HG02763 (cell line): ENCODE data around the gene DOCK4.
"Not testable (repeated sequence)": the region's sequence is repeated elsewhere in the genome, so short reads cannot be mapped to it uniquely, and the experiment has no call there.

Experiments
- ATAC-seq: cut with Tn5 transposase; IDR thresholded peaks from one replicate; pipeline ENCODE4 v1.9.1; 2021; ENCODE audit warnings: mild to moderate bottlenecking, moderate library complexity; ENCODE audit not compliant: unreplicated experiment

Gene DOCK4

GRCh38 chr7:111917404-111917803 lies 288.8 kb downstream of the DOCK4 start:
- not testable (repeated sequence) for ATAC-seq

GRCh38 chr7:111914291-111914690 lies 291.9 kb downstream of the DOCK4 start:
- ATAC-seq, result no peak

- no peak for ATAC-seq
Observed at GRCh38 chr7:111911166-111911961, 294.8 kb downstream of the DOCK4 start.

- ATAC-seq, result no peak
Observed at GRCh38 chr7:111910656-111911055, 295.5 kb downstream of the DOCK4 start.

GRCh38 chr7:111908673-111909072 lies 297.5 kb downstream of the DOCK4 start:
- not testable (repeated sequence) for ATAC-seq

DNA sequence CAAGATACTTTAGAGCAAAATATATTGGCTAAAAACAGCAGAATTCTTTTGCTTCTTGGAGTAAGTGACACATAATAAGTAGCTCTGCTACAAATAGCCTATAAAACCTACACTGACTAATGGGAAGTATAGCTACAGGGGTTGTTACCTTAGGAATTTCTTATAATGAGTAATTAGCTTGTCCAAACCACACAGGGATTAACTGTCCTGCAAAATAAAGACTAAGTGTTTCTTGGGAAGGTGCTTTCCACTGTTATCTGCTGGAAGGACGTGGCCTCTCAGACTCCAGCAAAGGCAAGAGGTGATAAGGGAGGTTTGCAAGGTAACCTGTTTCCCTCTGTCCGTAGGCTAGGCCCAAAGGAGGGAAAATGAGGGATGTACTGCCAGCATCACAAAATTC lies 302.4 kb downstream of the DOCK4 start:
- ATAC-seq, result no peak

- ATAC-seq, result no peak
Observed at GRCh38 chr7:111903016-111903415, 303.2 kb downstream of the DOCK4 start.

DNA sequence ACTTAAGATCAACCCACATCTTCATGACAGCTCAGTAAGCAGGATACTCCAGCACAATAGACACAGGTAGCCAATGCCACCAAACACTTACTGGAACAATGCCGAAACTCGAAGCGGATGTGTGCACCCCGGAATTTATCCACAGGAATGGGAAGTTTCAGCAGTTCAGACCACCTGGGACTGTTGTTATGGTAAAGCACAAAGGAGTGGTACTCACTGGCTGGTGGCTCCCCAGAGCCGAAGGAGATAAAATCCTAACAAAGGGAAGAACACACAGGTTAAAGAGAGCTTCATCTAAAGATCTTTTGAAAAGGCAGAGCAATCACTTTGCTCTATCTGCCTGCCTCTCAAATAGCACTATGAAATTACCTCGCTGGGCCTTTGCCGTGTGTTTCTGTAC lies 305.9 kb downstream of the DOCK4 start:
- no peak for ATAC-seq

DNA sequence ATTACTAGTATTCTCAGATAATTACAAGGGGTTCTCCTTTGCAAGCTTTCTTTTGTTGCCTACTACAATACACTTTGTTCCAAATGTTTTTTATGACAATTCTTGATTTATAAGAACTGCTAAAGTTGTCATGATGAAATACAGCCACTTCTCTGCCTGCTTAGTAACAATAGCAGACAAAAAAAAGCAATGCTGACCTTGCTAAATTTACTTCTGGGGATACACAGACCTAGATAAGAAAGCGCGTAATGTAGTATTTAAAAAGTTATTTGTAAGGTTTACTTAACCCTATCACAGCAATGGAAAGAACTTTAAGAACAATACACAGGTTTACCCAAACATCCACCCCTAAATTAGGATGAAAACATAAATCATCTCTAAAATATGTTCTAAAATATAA lies 311.1 kb downstream of the DOCK4 start:
- no peak for ATAC-seq

DNA sequence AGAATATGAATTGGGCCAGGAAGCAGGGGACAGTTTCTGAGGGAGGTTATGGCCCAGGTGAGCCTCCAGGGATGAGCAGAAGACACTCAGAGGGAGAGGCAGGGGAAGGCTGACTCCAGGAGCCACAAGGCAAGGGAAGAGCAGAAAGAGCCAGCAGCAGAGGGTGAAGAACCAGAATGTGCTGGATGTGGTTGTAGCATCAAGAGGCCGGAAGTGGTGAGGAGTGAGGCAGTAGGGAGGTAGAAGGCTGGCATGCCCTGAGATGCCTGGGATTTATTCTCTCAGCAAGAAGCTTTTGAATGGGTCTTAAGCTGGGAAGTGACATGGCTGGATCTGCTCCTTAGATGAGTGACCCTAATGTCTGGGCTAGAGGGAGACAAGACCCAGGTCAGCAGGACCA lies 311.7 kb downstream of the DOCK4 start:
- ATAC-seq, result no peak

GRCh38 chr7:111893190-111893589 lies 313.0 kb downstream of the DOCK4 start:
- ATAC-seq, result no peak

GRCh38 chr7:111892588-111892987 lies 313.6 kb downstream of the DOCK4 start:
- no peak for ATAC-seq

GRCh38 chr7:111887734-111888133 lies 318.5 kb downstream of the DOCK4 start:
- ATAC-seq, result no peak

GRCh38 chr7:111886233-111886632 lies 320.0 kb downstream of the DOCK4 start:
- no peak for ATAC-seq

- ATAC-seq, result no peak
Observed at GRCh38 chr7:111883241-111883640, 323.0 kb downstream of the DOCK4 start.

- ATAC-seq, result no peak
Observed at GRCh38 chr7:111878785-111879184, 327.4 kb downstream of the DOCK4 start.

DNA sequence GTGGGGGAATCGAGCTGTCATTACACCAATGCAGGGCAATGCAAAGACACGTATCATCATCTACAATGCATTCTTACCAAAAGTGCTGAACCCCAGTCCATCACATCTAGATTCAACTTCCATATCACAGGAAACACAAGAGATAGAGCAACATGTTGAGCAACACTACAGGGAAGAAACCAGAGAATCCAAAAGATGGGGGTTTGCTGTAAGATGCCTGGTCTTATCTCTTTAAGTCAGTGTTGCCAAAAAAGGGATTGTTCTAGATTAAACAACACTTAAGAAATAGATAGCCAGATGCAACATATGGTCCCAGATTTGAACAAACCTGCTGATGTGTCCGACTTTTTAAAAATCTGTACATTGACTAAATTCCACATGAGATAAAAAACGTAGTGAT lies 328.3 kb downstream of the DOCK4 start:
- no peak for ATAC-seq

GRCh38 chr7:111873963-111874690 lies 332.1 kb downstream of the DOCK4 start:
- no peak for ATAC-seq

DNA sequence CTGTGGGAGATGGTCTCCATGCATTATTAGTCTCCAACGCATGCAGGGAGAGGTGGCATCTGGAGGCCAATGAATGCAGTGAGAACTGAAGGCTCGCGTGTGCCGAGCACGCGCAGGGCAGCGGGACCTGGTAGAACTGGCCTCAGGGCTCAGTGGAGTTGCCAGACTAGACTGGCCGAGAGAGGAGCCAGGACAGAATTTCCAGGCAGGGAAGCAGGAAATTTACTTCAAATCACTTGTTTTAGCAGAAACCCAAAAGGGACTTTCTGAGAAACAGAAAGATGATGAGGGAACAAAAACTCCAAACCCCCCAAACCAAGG lies 332.9 kb downstream of the DOCK4 start:
- no peak for ATAC-seq

DNA sequence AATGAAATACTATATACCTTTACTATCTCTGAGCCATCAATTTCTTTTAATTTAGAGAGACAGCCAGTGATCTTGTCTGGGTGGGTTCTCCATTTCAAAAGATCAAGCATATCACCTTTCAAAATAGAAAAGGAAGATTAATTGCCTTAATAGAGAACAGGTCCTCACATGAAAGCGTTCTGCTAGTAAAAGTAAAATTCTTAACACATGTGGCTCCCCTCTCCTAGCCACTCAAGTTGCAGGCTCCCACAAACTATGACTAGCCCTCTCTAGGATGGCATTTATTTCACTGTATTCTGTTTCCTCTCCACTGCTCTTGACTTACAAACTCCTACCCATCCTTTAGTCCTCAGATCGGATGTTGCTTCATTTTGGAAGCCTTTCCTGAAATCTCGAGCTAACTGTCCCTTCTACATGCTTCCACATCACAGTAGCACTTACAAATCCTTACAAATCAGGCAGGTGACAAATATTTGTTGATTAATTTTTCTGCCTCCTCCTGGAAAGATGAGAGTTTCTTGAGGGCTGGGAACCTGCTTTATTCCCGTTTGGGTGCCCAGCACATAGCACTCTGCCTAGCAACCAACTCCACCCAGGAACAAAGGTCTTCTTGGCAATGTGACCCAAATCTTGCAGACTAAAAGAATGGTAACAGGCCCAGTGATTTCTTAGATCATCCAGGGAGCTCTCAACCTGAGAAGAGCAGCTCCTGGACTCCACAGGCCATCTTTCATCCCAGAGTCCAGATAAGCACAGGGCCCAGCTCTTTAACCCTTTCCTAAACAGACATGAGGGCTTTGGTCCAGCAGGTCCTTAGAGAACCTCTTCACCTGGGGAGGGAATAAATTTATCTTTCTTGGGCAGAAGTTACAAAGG lies 333.5 kb downstream of the DOCK4 start:
- ATAC-seq, result no peak

GRCh38 chr7:111871283-111871682 lies 334.9 kb downstream of the DOCK4 start:
- ATAC-seq, result no peak

- no peak for ATAC-seq
Observed at GRCh38 chr7:111869280-111869679, 336.9 kb downstream of the DOCK4 start.
